Peyer's patch (tissue), 4 donors: ENCODE measurements around the gene C1orf216. TPM values are rescaled to one million over a fixed set of nuclear protein-coding genes. Genes with fewer than 3 reads are reported as not detected.
"Not testable (repeated sequence)": the region's sequence is repeated elsewhere in the genome, so short reads cannot be mapped to it uniquely, and the experiment has no call there.

Experiments used
- DNase-seq, 3 donors: peaks; one replicate each; pipeline ENCODE4 v3.0.0-alpha.2; 2017 to 2019
- H3K27ac ChIP-seq, 4 donors: fragments of 200-600 bp; sonication (generic); one replicate each; pipeline ENCODE4 v1.5.1; 2016 to 2019
- H3K27me3 ChIP-seq, 2 donors: fragments of 200-600 bp; sonication (generic); one replicate each; pipeline ENCODE4 v1.5.1; 2019
- H3K36me3 ChIP-seq, 3 donors: fragments of 200-600 bp; sonication (generic); one replicate each; pipeline ENCODE4 v1.5.1; 2016 to 2019
- H3K4me1 ChIP-seq, 4 donors: fragments of 200-600 bp; sonication (generic); one replicate each; pipeline ENCODE4 v1.5.1; 2016 to 2019
- H3K4me3 ChIP-seq, 4 donors: fragments of 200-600 bp; sonication (generic); 1 replicate in 3 of 4; 2 replicates in 1 of 4; pipeline ENCODE4 v1.5.1; 2016 to 2019; ENCODE audit warnings: mild to moderate bottlenecking in 1 of 4
- H3K9me3 ChIP-seq, 4 donors: fragments of 200-600 bp; sonication (generic); one replicate each; pipeline ENCODE4 v1.5.1; 2016 to 2019; ENCODE audit warnings: mild to moderate bottlenecking in 1 of 4
- POLR2A ChIP-seq, 2 donors: fragments of 450-650 bp; IDR thresholded peaks; one replicate each; pipeline ENCODE4 v1.5.1; 2017; ENCODE audit warnings: antibody characterized with exemption in 2 of 2, mild to moderate bottlenecking in 2 of 2, moderate library complexity in 2 of 2
- total RNA-seq, 4 donors: library from RNA; depleted of rRNA; stranded (reverse); fragments of >200 nt; gene quantifications; one replicate each; pipeline ENCODE4 v1.1.0, GENCODE V29; 2016
- TF ChIP-seq, protein P1 (sequence below), 6 experiments: fragments of 450-650 bp in 4 of 6; fragments of 200-600 bp in 2 of 6; sonication (generic) in 1 of 6; IDR thresholded peaks; one replicate each; pipeline ENCODE4 v1.5.1; 2017 to 2019; ENCODE audit warnings: antibody characterized with exemption in 6 of 6, mild to moderate bottlenecking in 3 of 6, moderate library complexity in 1 of 6

The C1orf216 gene
- total RNA-seq, 4 donors from 2014 or later, result 2.7 to 5.8 (median 3.4) TPM

DNA sequence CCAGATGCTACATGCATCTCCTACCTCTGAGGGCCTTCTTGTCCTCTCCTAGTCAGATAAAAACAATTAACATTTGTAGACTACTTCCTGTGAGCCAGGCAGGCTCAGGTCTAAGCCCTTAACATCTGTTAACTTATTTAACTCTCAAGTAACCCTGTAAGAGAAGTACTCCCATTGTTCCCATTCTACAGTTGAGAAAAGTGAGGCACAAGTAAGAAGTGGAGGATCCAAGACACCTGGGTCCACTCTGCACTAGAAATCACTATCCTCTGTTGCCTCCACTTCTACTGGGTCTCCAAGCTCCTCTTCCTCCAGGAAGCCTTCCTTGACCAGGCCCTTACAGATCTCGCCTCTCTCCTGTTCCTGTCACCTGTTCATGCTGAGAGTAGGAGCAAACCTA, 9.7 kb downstream of the C1orf216 start:
- no peak for DNase-seq
- Histone ChIP-seq H3K9me3 (no peaks in the 10 kb centered on the region), H3K4me1 (peaks cover 0 to 18% (median 0%) of the 10 kb centered on the region in 4 donors), H3K27ac (no peak overlapping the region), H3K36me3 (no peaks in the 10 kb centered on the region), H3K4me3 (no peak overlapping the region), H3K27me3 (peaks cover 0 to 13% of the 10 kb centered on the region in 2 donors)
- no peak for TF ChIP-seq POLR2A (IDR thresholded peaks at IDR 0.05)
- TF ChIP-seq, protein P1, sequence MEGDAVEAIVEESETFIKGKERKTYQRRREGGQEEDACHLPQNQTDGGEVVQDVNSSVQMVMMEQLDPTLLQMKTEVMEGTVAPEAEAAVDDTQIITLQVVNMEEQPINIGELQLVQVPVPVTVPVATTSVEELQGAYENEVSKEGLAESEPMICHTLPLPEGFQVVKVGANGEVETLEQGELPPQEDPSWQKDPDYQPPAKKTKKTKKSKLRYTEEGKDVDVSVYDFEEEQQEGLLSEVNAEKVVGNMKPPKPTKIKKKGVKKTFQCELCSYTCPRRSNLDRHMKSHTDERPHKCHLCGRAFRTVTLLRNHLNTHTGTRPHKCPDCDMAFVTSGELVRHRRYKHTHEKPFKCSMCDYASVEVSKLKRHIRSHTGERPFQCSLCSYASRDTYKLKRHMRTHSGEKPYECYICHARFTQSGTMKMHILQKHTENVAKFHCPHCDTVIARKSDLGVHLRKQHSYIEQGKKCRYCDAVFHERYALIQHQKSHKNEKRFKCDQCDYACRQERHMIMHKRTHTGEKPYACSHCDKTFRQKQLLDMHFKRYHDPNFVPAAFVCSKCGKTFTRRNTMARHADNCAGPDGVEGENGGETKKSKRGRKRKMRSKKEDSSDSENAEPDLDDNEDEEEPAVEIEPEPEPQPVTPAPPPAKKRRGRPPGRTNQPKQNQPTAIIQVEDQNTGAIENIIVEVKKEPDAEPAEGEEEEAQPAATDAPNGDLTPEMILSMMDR (IDR thresholded peaks at IDR 0.05), result no peak

DNA sequence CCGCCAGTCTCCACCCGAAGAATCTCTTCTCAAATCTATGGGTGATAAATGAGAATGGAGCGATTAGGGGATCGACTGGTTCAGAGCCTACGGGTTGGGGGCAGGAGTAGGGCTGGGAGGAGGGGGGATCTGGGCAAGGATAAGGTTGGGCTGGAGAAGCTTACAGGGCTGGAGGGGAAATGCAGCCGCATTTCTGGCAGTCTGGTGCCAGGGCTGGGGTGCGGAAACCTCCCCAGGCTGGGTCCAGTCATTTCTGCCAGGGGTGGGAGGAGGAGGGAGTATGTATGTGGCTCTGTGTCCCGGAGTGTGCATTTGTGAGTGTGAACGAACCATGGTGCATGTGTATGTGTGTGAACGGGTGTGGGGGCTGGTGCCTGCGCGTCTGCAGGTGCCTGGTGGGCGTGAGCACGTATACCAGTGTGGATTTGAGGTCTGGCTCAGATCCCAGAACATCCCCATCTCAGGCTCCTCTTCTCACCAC, 10.2 kb downstream of the C1orf216 start:
- Histone ChIP-seq H3K4me1 (peaks cover 0 to 18% (median 0%) of the 10 kb centered on the region in 4 donors), H3K27me3 (peaks cover 0 to 13% of the 10 kb centered on the region in 2 donors), H3K9me3 (no peaks in the 10 kb centered on the region), H3K27ac (no peak overlapping the region), H3K4me3 (peak overlapping the region in 3 of 4 donors; percentile 44 to 57 (median 56)), H3K36me3 (no peaks in the 10 kb centered on the region)
- no peak for DNase-seq
- TF ChIP-seq, protein P1 (IDR thresholded peaks at IDR 0.05), result no peak
- no peak for TF ChIP-seq POLR2A (IDR thresholded peaks at IDR 0.05)

DNA sequence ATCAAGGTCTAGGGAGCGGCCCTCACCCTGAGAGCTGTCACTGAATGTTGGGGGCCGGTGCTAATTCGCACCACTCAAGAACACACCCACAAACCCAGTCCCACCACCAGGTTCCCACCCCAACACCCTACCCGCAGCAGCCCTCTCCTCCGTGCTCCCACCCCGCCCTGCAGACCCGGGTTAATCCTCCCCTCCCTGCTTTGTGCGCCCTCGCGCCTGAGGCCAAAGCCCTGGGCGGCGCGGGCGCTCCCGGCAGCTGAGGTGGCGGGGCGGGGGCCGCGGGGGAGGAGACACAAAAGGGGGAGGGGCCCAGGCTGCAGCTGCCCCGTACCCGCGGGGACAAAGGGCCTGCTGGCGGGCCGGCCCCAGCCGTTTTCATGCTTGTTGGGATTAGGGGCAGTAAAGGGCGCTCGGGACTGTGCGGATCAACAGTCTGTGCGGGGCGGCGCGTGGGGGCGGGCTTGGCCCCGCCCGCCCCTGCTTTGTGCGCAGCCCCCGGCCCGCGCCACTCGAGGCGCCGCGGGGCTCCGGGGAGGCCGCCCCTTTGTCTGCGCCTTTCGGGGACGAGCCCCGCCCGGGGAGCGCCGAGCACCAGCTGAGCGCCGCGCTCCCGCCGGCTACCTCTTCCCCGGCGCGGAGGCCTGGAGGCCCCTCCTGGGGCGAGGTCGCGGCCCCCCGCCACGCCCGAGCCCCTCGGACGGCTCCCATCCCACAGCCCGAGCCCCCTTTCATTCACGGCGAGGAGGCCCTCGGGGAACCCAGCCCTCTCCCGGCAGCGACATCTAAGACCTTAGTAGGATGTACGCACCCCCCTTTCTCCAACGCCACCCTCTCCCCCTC, 10.9 kb downstream of the C1orf216 start:
- Histone ChIP-seq H3K36me3 (no peaks in the 10 kb centered on the region), H3K4me1 (peaks cover 0 to 18% (median 0%) of the 10 kb centered on the region in 4 donors), H3K27ac (no peak overlapping the region), H3K9me3 (no peaks in the 10 kb centered on the region), H3K27me3 (peaks cover 0 to 13% of the 10 kb centered on the region in 2 donors), H3K4me3 (peak overlapping the region; percentile 28 to 57 (median 50))
- DNase-seq, result peak in 2 of 3 donors; percentile 56 to 70
- TF ChIP-seq, protein P1 (IDR thresholded peaks at IDR 0.05), result no peak
- TF ChIP-seq POLR2A (IDR thresholded peaks at IDR 0.05), result no peak

DNA sequence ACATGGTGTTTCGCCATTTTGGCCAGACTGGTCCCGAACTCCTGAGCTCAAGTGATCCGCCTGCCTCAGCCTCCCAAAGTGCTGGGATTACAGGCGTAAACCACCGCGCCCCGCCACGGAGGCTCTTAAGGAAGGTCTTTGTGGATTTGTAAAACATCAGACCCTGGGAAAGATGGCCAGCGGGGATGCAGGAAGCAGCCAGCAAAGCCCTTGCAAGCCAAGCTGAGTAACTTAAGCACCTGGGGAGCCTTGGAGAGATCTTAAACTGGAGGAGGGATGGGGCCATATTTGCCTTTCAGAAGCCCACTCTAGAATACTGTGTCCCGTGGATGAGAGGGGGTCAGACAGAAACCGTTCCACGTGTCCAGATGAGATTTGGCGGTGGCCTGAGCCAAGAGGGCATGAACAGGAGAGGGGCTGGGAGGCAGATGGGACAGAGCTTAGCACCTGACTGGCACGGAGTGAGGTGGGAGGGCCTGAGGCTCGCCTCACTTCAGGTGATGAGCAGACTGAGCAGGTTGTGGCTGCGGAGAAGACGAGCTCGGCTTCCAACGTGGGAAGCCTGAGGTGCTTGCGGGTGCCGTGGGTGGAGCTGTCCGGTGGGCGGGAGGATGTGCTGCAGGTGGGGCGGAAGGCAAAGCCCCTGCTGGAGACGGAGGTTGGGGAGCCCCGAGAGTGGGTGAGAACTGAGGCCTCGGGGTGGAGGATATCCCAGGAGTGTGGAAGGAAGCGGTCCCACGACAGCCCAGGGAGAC, 11.7 kb downstream of the C1orf216 start:
- Histone ChIP-seq H3K27me3 (peaks cover 0 to 13% of the 10 kb centered on the region in 2 donors), H3K4me3 (peak overlapping the region; percentile 28 to 57 (median 50)), H3K36me3 (no peaks in the 10 kb centered on the region), H3K9me3 (no peaks in the 10 kb centered on the region), H3K4me1 (peaks cover 0 to 18% (median 0%) of the 10 kb centered on the region in 4 donors), H3K27ac (no peak overlapping the region)
- DNase-seq, result peak in 1 of 3 donors; percentile 47
- no peak for TF ChIP-seq POLR2A (IDR thresholded peaks at IDR 0.05)
- TF ChIP-seq, protein P1 (IDR thresholded peaks at IDR 0.05), result no peak

DNA sequence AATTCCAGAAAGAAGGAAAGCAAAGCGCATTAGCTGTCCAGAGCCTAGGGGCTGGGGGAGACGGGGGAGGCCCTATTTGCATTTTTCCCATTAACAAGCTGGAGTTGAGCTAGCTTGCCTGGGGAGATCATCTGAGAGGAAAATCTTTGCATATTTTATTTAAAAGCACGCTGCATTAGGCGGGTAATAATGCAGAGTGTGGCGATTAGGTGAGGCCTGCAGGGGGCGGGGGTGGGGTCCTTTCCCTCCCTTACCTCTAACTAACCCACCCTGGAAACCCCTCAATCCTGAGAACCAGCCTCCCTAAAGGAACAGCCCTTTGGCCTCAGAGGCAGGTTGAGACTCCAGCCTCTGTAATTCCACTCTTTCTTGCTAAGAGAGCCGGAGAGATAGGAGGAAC, 16.2 kb downstream of the C1orf216 start:
- no peak overlapping the region for H3K27ac ChIP-seq
- no peak overlapping the region for H3K4me3 ChIP-seq
- no peak for DNase-seq
- no peak for TF ChIP-seq POLR2A (IDR thresholded peaks at IDR 0.05)
- TF ChIP-seq, protein P1 (IDR thresholded peaks at IDR 0.05), result no peak
- H3K27me3 ChIP-seq, result peaks cover 0 to 4% of the 10 kb centered on the region in 2 donors
- H3K4me1 ChIP-seq, result peaks cover 0 to 5% (median 0%) of the 10 kb centered on the region in 4 donors
- H3K9me3 ChIP-seq, result no peaks in the 10 kb centered on the region
- H3K36me3 ChIP-seq, result no peaks in the 10 kb centered on the region

DNA sequence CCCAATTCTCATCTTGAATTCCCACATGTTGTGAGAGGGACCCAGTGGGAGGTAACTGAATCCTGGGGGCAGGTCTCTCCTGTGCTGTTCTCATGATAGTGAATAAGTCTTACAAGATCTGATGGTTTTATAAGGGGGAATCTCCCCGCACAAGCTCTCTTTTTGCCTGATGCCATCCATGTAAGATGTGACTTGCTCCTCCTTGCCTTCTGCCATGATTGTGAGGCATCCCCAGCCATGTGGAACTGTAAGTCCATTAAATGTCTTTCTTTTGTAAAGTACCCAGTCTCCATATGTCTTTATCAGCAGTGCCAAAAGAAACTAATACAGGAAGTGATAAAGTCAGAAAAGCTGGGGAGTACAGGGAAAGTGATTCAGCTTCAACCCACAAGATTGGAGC, 19.5 kb downstream of the C1orf216 start:
- not testable (repeated sequence) for H3K4me3 ChIP-seq, H3K27me3 ChIP-seq, H3K9me3 ChIP-seq, H3K4me1 ChIP-seq, DNase-seq, H3K36me3 ChIP-seq, H3K27ac ChIP-seq
